Gastroesophageal sphincter (tissue), 4 donors: ENCODE data around the gene SPTB. TPM values are rescaled to one million over a fixed set of nuclear protein-coding genes. Genes with fewer than 3 reads are reported as not detected.
A peak's percentile ranks its signal among the peaks of the same experiment; 100 is the strongest.

Source experiments
- ATAC-seq: fragments of 150-250 bp; one replicate; pipeline ENCODE4 v1.9.1; 2016; ENCODE audit warnings: mild to moderate bottlenecking, moderate library complexity
- H3K27ac ChIP-seq, 4 donors: fragments of 200-600 bp; sonication (generic) in 3 of 4; 1 replicate in 3 of 4; 2 replicates in 1 of 4; pipeline ENCODE4 v1.5.1; 2016 to 2019
- H3K27me3 ChIP-seq: fragments of 200-600 bp; sonication (generic); one replicate; pipeline ENCODE4 v1.5.1; 2019
- H3K36me3 ChIP-seq, 2 donors: fragments of 200-600 bp; sonication (generic); one replicate each; pipeline ENCODE4 v1.5.1; 2019; ENCODE audit warnings: control low read depth in 1 of 2
- H3K4me1 ChIP-seq, 3 donors: fragments of 200-600 bp; sonication (generic); 1 replicate in 2 of 3; 2 replicates in 1 of 3; pipeline ENCODE4 v1.5.1; 2016 to 2019; ENCODE audit warnings: control low read depth in 2 of 3
- H3K4me3 ChIP-seq, 2 donors: fragments of 200-600 bp; sonication (generic); one replicate each; pipeline ENCODE4 v1.5.1; 2019; ENCODE audit warnings: mild to moderate bottlenecking in 1 of 2, moderate library complexity in 1 of 2
- H3K9me3 ChIP-seq, 3 donors: fragments of 200-600 bp; sonication (generic); one replicate each; pipeline ENCODE4 v1.5.1; 2017 to 2019; ENCODE audit warnings: control low read depth in 2 of 3
- CTCF ChIP-seq, 4 experiments: fragments of 200-600 bp in 2 of 4; fragments of 450-650 bp in 2 of 4; sonication (generic) in 1 of 4; IDR thresholded peaks; one replicate each; pipeline ENCODE4 v1.5.1; 2017 to 2019; ENCODE audit warnings: antibody characterized with exemption in 4 of 4, mild to moderate bottlenecking in 2 of 4, moderate library complexity in 2 of 4
- EP300 ChIP-seq: sonication (generic); formaldehyde crosslinking; IDR thresholded peaks from one replicate; pipeline ENCODE4 v1.6.1; 2017; ENCODE audit warnings: antibody characterized with exemption, mild to moderate bottlenecking
- POLR2A ChIP-seq, 2 donors: fragments of 450-650 bp; IDR thresholded peaks; one replicate each; pipeline ENCODE4 v1.6.1; 2017; ENCODE audit warnings: antibody characterized with exemption in 2 of 2, mild to moderate bottlenecking in 2 of 2, moderate library complexity in 1 of 2
- POLR2AphosphoS5 ChIP-seq: sonication (generic); formaldehyde crosslinking; IDR thresholded peaks from one replicate; pipeline ENCODE4 v1.6.1; 2017; ENCODE audit warnings: antibody characterized with exemption
- WGBS, 2 donors: methylation state at CpG; one replicate each; pipeline ENCODE4 v1.1.5; 2018; ENCODE audit warnings: low coverage in 1 of 2; 5-methylcytosine and 5-hydroxymethylcytosine counted together
- total RNA-seq, 4 donors: library from RNA; depleted of rRNA; stranded (reverse); fragments of >200 nt; gene quantifications; one replicate each; pipeline ENCODE4 v1.1.0, GENCODE V29; 2016

Gene SPTB
- total RNA-seq, 4 donors from 2014 or later = 0.62 to 3.1 (median 1.0) TPM

GRCh38 chr14:64763801-64764621, 115.7 kb downstream of the SPTB start:
- no peak for ATAC-seq
- Histone ChIP-seq H3K4me3 (peak overlapping the region in 1 of 2 donors; percentile 43), H3K4me1 (peaks cover 0 to 55% (median 15%) of the 10 kb centered on the region in 3 donors), H3K27me3 (no peaks in the 10 kb centered on the region), H3K36me3 (no peaks in the 10 kb centered on the region), H3K27ac (peak overlapping the region in 3 of 4 donors; percentile 22 to 46 (median 41)), H3K9me3 (no peaks in the 10 kb centered on the region)
- TF ChIP-seq EP300 (no peak), POLR2AphosphoS5 (no peak), POLR2A (IDR thresholded peaks at IDR 0.05) (no peak), CTCF (IDR thresholded peaks at IDR 0.05) (no peak)
- WGBS, 2 donors = 43% methylated on average over 5 of the region's 18 CpGs; no CpG with 5 or more reads in 1 of the 2 donors

GRCh38 chr14:64763085-64763782, 116.5 kb downstream of the SPTB start:
- Histone ChIP-seq H3K4me1 (peaks cover 0 to 62% (median 15%) of the 10 kb centered on the region in 3 donors), H3K9me3 (no peaks in the 10 kb centered on the region), H3K36me3 (no peaks in the 10 kb centered on the region), H3K27ac (peak overlapping the region in 3 of 4 donors; percentile 67 to 80 (median 77)), H3K27me3 (no peaks in the 10 kb centered on the region), H3K4me3 (no peak overlapping the region)
- 83 to 93% methylated on average over 1 to 3 of the region's 11 CpGs for WGBS, 2 donors
- TF ChIP-seq POLR2A (IDR thresholded peaks at IDR 0.05) (no peak), EP300 (no peak), CTCF (IDR thresholded peaks at IDR 0.05) (no peak), POLR2AphosphoS5 (no peak)
- no peak for ATAC-seq

- peak; percentile 41 for ATAC-seq
Observed at GRCh38 chr14:64762044-64763034, 117.4 kb downstream of the SPTB start.

More at GRCh38 chr14:64762044-64763034, 117.4 kb downstream of the SPTB start:
- Histone ChIP-seq H3K36me3 (no peaks in the 10 kb centered on the region), H3K27me3 (no peaks in the 10 kb centered on the region), H3K27ac (peak overlapping the region in 3 of 4 donors; percentile 67 to 80 (median 77)), H3K4me3 (peak overlapping the region in 1 of 2 donors; percentile 20), H3K9me3 (no peaks in the 10 kb centered on the region), H3K4me1 (peaks cover 0 to 71% (median 15%) of the 10 kb centered on the region in 3 donors)
- WGBS, 2 donors = 9 to 21% methylated on average over 5 to 10 of the region's 19 CpGs
- TF ChIP-seq EP300 = no peak
- TF ChIP-seq POLR2AphosphoS5 = peak; percentile 57
- no peak for TF ChIP-seq POLR2A (IDR thresholded peaks at IDR 0.05)
- TF ChIP-seq CTCF (IDR thresholded peaks at IDR 0.05) = no peak
